Caco-2 (cell line): ENCODE results near the gene TTC28. TPM values are rescaled to one million over a fixed set of nuclear protein-coding genes. Genes with fewer than 3 reads are reported as not detected.
"Not testable (repeated sequence)": the region's sequence is repeated elsewhere in the genome, so short reads cannot be mapped to it uniquely, and the experiment has no call there.

ENCODE experiments used
- Bru-seq: library from RNA; stranded (reverse); fragments of 400-500 nt; gene quantifications from one replicate; lab custom pipeline; 2021; lab: Mats Ljungman, UMichigan
- BruChase-seq, 2 experiments: library from RNA; stranded (reverse); fragments of 400-500 nt; gene quantifications; one replicate each; lab custom pipeline; 2021; lab: Mats Ljungman, UMichigan
- BruUV-seq: library from RNA; stranded (reverse); fragments of 400-500 nt; replicated peaks from 2 replicates; lab custom pipeline; 2021; lab: Mats Ljungman, UMichigan
- CTCF ChIA-PET: fragments of 300-600 bp; sonication (Branson Sonifier 250); formaldehyde crosslinking; loops from one replicate; lab custom pipeline; 2022; ENCODE audit warnings: antibody characterized with exemption; lab: Charles Lee
- POLR2A ChIA-PET: fragments of 300-600 bp; sonication (Branson Sonifier 250); formaldehyde crosslinking; loops from one replicate; lab custom pipeline; 2022; ENCODE audit warnings: antibody characterized with exemption; lab: Charles Lee
- DNase-seq, 2 experiments: peaks; one replicate each; pipeline versions ENCODE4 v3.0.0 to v3.0.0-alpha.2; 2020 to 2022
- H3K27me3 ChIP-seq: replicated peaks from 2 replicates; pipeline ENCODE4 v1.6.0; 2011; ENCODE audit warnings: low read length; ENCODE audit not compliant: control insufficient read depth, insufficient read depth
- H3K36me3 ChIP-seq: 2 replicates; pipeline ENCODE4 v1.5.1; 2011; ENCODE audit warnings: low read length; ENCODE audit not compliant: control insufficient read depth, insufficient read depth
- H3K4me1 ChIP-seq: fragments of 250-450 bp; sonication (Bioruptor Pico); 2 replicates; pipeline ENCODE4 v1.5.1; 2020; ENCODE audit warnings: mild to moderate bottlenecking
- H3K4me3 ChIP-seq: 2 replicates; pipeline ENCODE4 v1.5.1; 2011; ENCODE audit warnings: low read depth, mild to moderate bottlenecking, control low read depth, low read length
- H3K9me3 ChIP-seq: fragments of 250-450 bp; sonication (Bioruptor Pico); 2 replicates; pipeline ENCODE4 v1.5.1; 2020; ENCODE audit warnings: mild to moderate bottlenecking, moderate library complexity
- H3K27ac Mint-ChIP-seq: one replicate; pipeline ENCODE4 v1.8.0; 2022; ENCODE audit warnings: mixed read lengths; ENCODE audit not compliant: unreplicated experiment
- H3K27me3 Mint-ChIP-seq: one replicate; pipeline ENCODE4 v1.8.0; 2022; ENCODE audit warnings: mixed read lengths; ENCODE audit not compliant: insufficient read depth, unreplicated experiment
- H3K36me3 Mint-ChIP-seq: one replicate; pipeline ENCODE4 v1.8.0; 2022; ENCODE audit warnings: mild to moderate bottlenecking, mixed read lengths; ENCODE audit not compliant: insufficient read depth, unreplicated experiment
- H3K4me1 Mint-ChIP-seq: one replicate; pipeline ENCODE4 v1.8.0; 2022; ENCODE audit warnings: low read depth, mixed read lengths; ENCODE audit not compliant: unreplicated experiment
- H3K4me3 Mint-ChIP-seq: one replicate; pipeline ENCODE4 v1.8.0; 2022; ENCODE audit warnings: mild to moderate bottlenecking, moderate library complexity, mixed read lengths; ENCODE audit not compliant: unreplicated experiment
- H3K9me3 Mint-ChIP-seq: one replicate; pipeline ENCODE4 v1.8.0; 2022; ENCODE audit warnings: mixed read lengths; ENCODE audit not compliant: unreplicated experiment
- CTCF ChIP-seq, 2 experiments: fragments of 200-600 bp in 1 of 2; IDR thresholded peaks; 1 replicate in 1 of 2; 2 replicates in 1 of 2; pipeline versions ENCODE4 v1.5.1 to v1.8.0; 2011 to 2022; ENCODE audit warnings: antibody characterized with exemption in 1 of 2, control low read depth in 1 of 2, inconsistent platforms in 1 of 2, low read depth in 1 of 2, low read length in 1 of 2, mild to moderate bottlenecking in 1 of 2, moderate library complexity in 1 of 2; ENCODE audit not compliant: insufficient read depth in 1 of 2, severe bottlenecking in 1 of 2, unreplicated experiment in 1 of 2
- intact Hi-C: fragments of 100-400 bp; cut with micrococcal nuclease; formaldehyde crosslinking; loops from one replicate; pipeline ENCODE4 v1.10.0; 2022; ENCODE audit not compliant: unreplicated experiment
- long read RNA-seq: library from polyadenylated mRNA; stranded (forward); transcript quantifications from one replicate; pipeline ENCODE4 v2.0.0, GENCODE V29; 2022
- total RNA-seq: library from RNA; stranded (reverse); gene quantifications from 2 replicates; pipeline ENCODE4 v1.2.3, GENCODE V29; 2022

The TTC28 gene
- total RNA-seq, result 12.0 and 12.9 TPM in 2 replicates
- percentile 54 among the genes with signal in this experiment for Bru-seq, nascent RNA
- percentile 58 among the genes with signal in this experiment for BruChase-seq, experiment 1, labeled RNA remaining after a 2-hour chase
- percentile 54 among the genes with signal in this experiment for BruChase-seq, experiment 2, labeled RNA remaining after a 6-hour chase
- long read RNA-seq, partial matches to known transcripts, result 0 of 6 reads
- long read RNA-seq, other reads (novel, unspliced or antisense), result 5 of 6 reads

- not testable (repeated sequence) for BruUV-seq
- peak within 1 kb of the TSS; percentile 83 for H3K4me3 Mint-ChIP-seq
Observed at GRCh38 chr22:28679611-28680287, at the start of gene TTC28. TSS of gene TTC28 (minus strand) at chr22:28679840. CDS start at chr22:28679723, 117 bp downstream.

GRCh38 chr22:28728621-28729313 lies 49.1 kb upstream of the TTC28 start:
- H3K27me3 ChIP-seq, result no peaks in the 10 kb centered on the region
- Mint-ChIP-seq H3K27ac (no peak overlapping the region), H3K36me3 (peaks cover 36% of the 10 kb centered on the region), H3K9me3 (no peaks in the 10 kb centered on the region), H3K4me1 (no peaks in the 10 kb centered on the region), H3K27me3 (no peaks in the 10 kb centered on the region), H3K4me3 (no peak overlapping the region)
- TF ChIP-seq CTCF (IDR thresholded peaks at IDR 0.05; ENCODE audit: insufficient read depth in 1 of 2, low read depth in 1 of 2, low read length in 1 of 2, severe bottlenecking in 1 of 2, unreplicated experiment in 1 of 2), result no peak
- DNase-seq, result no peak
- no peaks in the 10 kb centered on the region for H3K9me3 ChIP-seq
- H3K4me1 ChIP-seq, result no peaks in the 10 kb centered on the region
- intact Hi-C loops, result no loop called here
- POLR2A ChIA-PET, result no interaction called here
- CTCF ChIA-PET, result interaction anchor here (0.6 kb wide), 1 partner anchor 104 kb away, joined by 3 read pairs; no protein-coding TSS in a partner anchor
- no peak overlapping the region for H3K4me3 ChIP-seq
- no TSS peak for BruUV-seq
- H3K36me3 ChIP-seq, result peaks cover 1% of the 10 kb centered on the region; the same call in 1 of the 2 replicates

More at GRCh38 chr22:28679611-28680287, at the start of gene TTC28:
- H3K27me3 ChIP-seq, POLR2A ChIA-PET, intact Hi-C loops, H3K4me1 ChIP-seq, H3K36me3 ChIP-seq, H3K4me1 Mint-ChIP-seq, CTCF ChIA-PET, H3K36me3 Mint-ChIP-seq, H3K9me3 Mint-ChIP-seq, H3K9me3 ChIP-seq, H3K27me3 Mint-ChIP-seq: not testable (repeated sequence)
- peak within 1 kb of the TSS; percentile 40 for H3K4me3 ChIP-seq
- peak; percentile 60 to 83 for DNase-seq
- H3K27ac Mint-ChIP-seq, result peak within 1 kb of the TSS; percentile 81

- DNase-seq, result no peak
- ChIA-PET POLR2A (no interaction called here), CTCF (no interaction called here)
- H3K36me3 ChIP-seq, result peaks cover 1% of the 10 kb centered on the region; the same call in 1 of the 2 replicates
- no TSS peak for BruUV-seq
- H3K4me1 ChIP-seq, result no peaks in the 10 kb centered on the region
- no peak overlapping the region for H3K27ac Mint-ChIP-seq
- H3K36me3 Mint-ChIP-seq, result peaks cover 39% of the 10 kb centered on the region
- H3K4me3 Mint-ChIP-seq, result no peak overlapping the region
- H3K4me3 ChIP-seq, result no peak overlapping the region
- H3K27me3 ChIP-seq, result no peaks in the 10 kb centered on the region
- no peaks in the 10 kb centered on the region for H3K9me3 ChIP-seq
- TF ChIP-seq CTCF (IDR thresholded peaks at IDR 0.05; ENCODE audit: insufficient read depth in 1 of 2, low read depth in 1 of 2, low read length in 1 of 2, severe bottlenecking in 1 of 2, unreplicated experiment in 1 of 2), result no peak
- H3K4me1 Mint-ChIP-seq, result no peaks in the 10 kb centered on the region
- H3K27me3 Mint-ChIP-seq, result no peaks in the 10 kb centered on the region
- H3K9me3 Mint-ChIP-seq, result no peaks in the 10 kb centered on the region
- intact Hi-C loops, result no loop called here
Observed at GRCh38 chr22:28728002-28728401, 48.4 kb upstream of the TTC28 start.
